GM12878 (cell line): Measurements from ENCODE around the gene OR6C65.

Experiments used
- EGR1 ChIP-seq, 2 experiments: IDR thresholded peaks; 1 replicate in 1 of 2; 2 replicates in 1 of 2; pipeline ENCODE4 v1.6.1; 2011 to 2012; ENCODE audit warnings: low read depth in 2 of 2, low read length in 2 of 2, borderline replicate concordance in 1 of 2, mild to moderate bottlenecking in 1 of 2, moderate library complexity in 1 of 2
- POLR2AphosphoS5 ChIP-seq: IDR thresholded peaks from 2 replicates; pipeline ENCODE4 v1.6.1; 2011; ENCODE audit warnings: mild to moderate bottlenecking, low read length, inconsistent platforms
- YY1 ChIP-seq: IDR thresholded peaks from 2 replicates; pipeline ENCODE4 v1.6.1; 2011; ENCODE audit warnings: low read depth, mild to moderate bottlenecking, low read length

DNA sequence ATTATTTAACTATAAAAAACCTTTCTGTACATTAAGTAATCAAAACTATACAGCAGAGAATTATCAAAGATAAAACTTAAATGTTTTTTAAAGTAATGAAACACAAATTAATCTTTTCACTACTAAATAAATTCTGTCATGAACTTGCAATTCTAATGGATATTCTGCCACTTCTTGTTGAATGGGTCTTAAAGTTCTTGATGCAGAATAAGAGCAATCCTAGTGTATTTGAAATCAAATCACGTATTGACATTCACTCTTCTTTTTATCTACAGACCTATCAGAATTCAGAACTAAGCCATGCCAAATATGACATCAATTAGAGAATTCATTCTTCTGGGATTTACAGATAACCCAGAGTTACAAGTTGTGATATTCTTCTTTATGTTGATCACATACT is at the start of gene OR6C65:
- TF ChIP-seq YY1 (no peak), EGR1 (IDR thresholded peaks at IDR 0.05; ENCODE audit: borderline replicate concordance in 1 of 2, low read depth in 2 of 2, low read length in 2 of 2) (no peak), POLR2AphosphoS5 (no peak)
